HEK293 (cell line): ENCODE data around the gene PDE12.

Experiments
- BCL11A ChIP-seq: fragments of 450-650 bp; formaldehyde crosslinking; IDR thresholded peaks from 2 replicates; pipeline ENCODE4 v1.5.1; 2016; ENCODE audit warnings: low read depth, missing biosample characterization, missing genetic modification characterization
- BCL11B ChIP-seq: fragments of 450-650 bp; formaldehyde crosslinking; IDR thresholded peaks from 2 replicates; pipeline ENCODE4 v1.5.1; 2016; ENCODE audit warnings: low read depth, missing biosample characterization, missing genetic modification characterization
- GFI1B ChIP-seq: fragments of 450-650 bp; formaldehyde crosslinking; IDR thresholded peaks from 2 replicates; pipeline ENCODE4 v1.5.1; 2016; ENCODE audit warnings: missing biosample characterization, missing genetic modification characterization
- GLI2 ChIP-seq: fragments of 450-650 bp; formaldehyde crosslinking; IDR thresholded peaks from 2 replicates; pipeline ENCODE4; 2017; ENCODE audit warnings: missing biosample characterization, missing genetic modification characterization, low read depth, borderline replicate concordance
- HOXD13 ChIP-seq: sonication (generic); formaldehyde crosslinking; IDR thresholded peaks from 2 replicates; pipeline ENCODE4 v1.8.0; 2022; ENCODE audit warnings: missing genetic modification reagents, borderline replicate concordance
- KLF16 ChIP-seq: fragments of 450-650 bp; formaldehyde crosslinking; IDR thresholded peaks from 2 replicates; pipeline ENCODE4 v1.5.1; 2017; ENCODE audit warnings: missing biosample characterization, missing genetic modification characterization
- KLF8 ChIP-seq: fragments of 450-650 bp; formaldehyde crosslinking; IDR thresholded peaks from 2 replicates; pipeline ENCODE4 v1.5.1; 2016; ENCODE audit warnings: missing biosample characterization, missing genetic modification characterization
- KLF9 ChIP-seq: fragments of 450-650 bp; formaldehyde crosslinking; IDR thresholded peaks from 2 replicates; pipeline ENCODE4 v1.5.1; 2016; ENCODE audit warnings: missing biosample characterization, missing genetic modification characterization, low read depth
- MEIS1 ChIP-seq: sonication (generic); formaldehyde crosslinking; IDR thresholded peaks from 2 replicates; pipeline ENCODE4 v1.8.1; 2022; ENCODE audit warnings: missing genetic modification reagents, mild to moderate bottlenecking, borderline replicate concordance
- TRIM28 ChIP-seq: IDR thresholded peaks from 2 replicates; pipeline ENCODE4 v1.6.1; 2011; ENCODE audit warnings: low read length, control low read depth, borderline replicate concordance
- YY1 ChIP-seq: fragments of 450-650 bp; formaldehyde crosslinking; IDR thresholded peaks from 2 replicates; pipeline ENCODE4 v1.5.1; 2018; ENCODE audit warnings: missing biosample characterization, missing genetic modification characterization
- YY2 ChIP-seq: fragments of 450-650 bp; formaldehyde crosslinking; IDR thresholded peaks from 2 replicates; pipeline ENCODE4 v1.5.1; 2016; ENCODE audit warnings: missing biosample characterization, missing genetic modification characterization
- ZBTB17 ChIP-seq: fragments of 450-650 bp; formaldehyde crosslinking; IDR thresholded peaks from 2 replicates; pipeline ENCODE4 v1.5.1; 2016; ENCODE audit warnings: missing biosample characterization, missing genetic modification characterization
- ZBTB8A ChIP-seq: fragments of 450-650 bp; formaldehyde crosslinking; IDR thresholded peaks from 2 replicates; pipeline ENCODE4 v1.5.1; 2016; ENCODE audit warnings: missing biosample characterization, missing genetic modification characterization
- ZNF140 ChIP-seq: fragments of 450-650 bp; formaldehyde crosslinking; IDR thresholded peaks from 2 replicates; pipeline ENCODE4 v1.5.1; 2016; ENCODE audit warnings: missing biosample characterization, missing genetic modification characterization
- ZNF169 ChIP-seq: fragments of 450-650 bp; formaldehyde crosslinking; IDR thresholded peaks from 2 replicates; pipeline ENCODE4 v1.5.1; 2016; ENCODE audit warnings: missing biosample characterization, missing genetic modification characterization
- ZNF19 ChIP-seq: fragments of 450-650 bp; formaldehyde crosslinking; IDR thresholded peaks from 2 replicates; pipeline ENCODE4; 2016; ENCODE audit warnings: missing biosample characterization, missing genetic modification characterization, low read depth
- ZNF2 ChIP-seq: fragments of 450-650 bp; formaldehyde crosslinking; IDR thresholded peaks from 2 replicates; pipeline ENCODE4 v1.5.1; 2016; ENCODE audit warnings: missing biosample characterization, missing genetic modification characterization
- ZNF211 ChIP-seq: fragments of 450-650 bp; formaldehyde crosslinking; IDR thresholded peaks from 2 replicates; pipeline ENCODE4 v1.5.1; 2016; ENCODE audit warnings: low read depth, missing biosample characterization, missing genetic modification characterization
- ZNF214 ChIP-seq: fragments of 450-650 bp; formaldehyde crosslinking; IDR thresholded peaks from 2 replicates; pipeline ENCODE4 v1.5.1; 2017; ENCODE audit warnings: missing biosample characterization, mild to moderate bottlenecking, missing genetic modification characterization, borderline replicate concordance
- ZNF239 ChIP-seq: fragments of 450-650 bp; formaldehyde crosslinking; IDR thresholded peaks from 2 replicates; pipeline ENCODE4 v1.5.1; 2016; ENCODE audit warnings: missing biosample characterization, missing genetic modification characterization
- ZNF302 ChIP-seq: fragments of 450-650 bp; formaldehyde crosslinking; IDR thresholded peaks from 2 replicates; pipeline ENCODE4 v1.5.1; 2016; ENCODE audit warnings: missing biosample characterization, missing genetic modification characterization, low read depth
- ZNF324 ChIP-seq: fragments of 450-650 bp; formaldehyde crosslinking; IDR thresholded peaks from 2 replicates; pipeline ENCODE4 v1.5.1; 2016; ENCODE audit warnings: missing biosample characterization, missing genetic modification characterization
- ZNF394 ChIP-seq: fragments of 450-650 bp; formaldehyde crosslinking; IDR thresholded peaks from 2 replicates; pipeline ENCODE4 v1.5.1; 2016; ENCODE audit warnings: missing biosample characterization, missing genetic modification characterization, mild to moderate bottlenecking, moderate library complexity, borderline replicate concordance
- ZNF521 ChIP-seq: fragments of 450-650 bp; formaldehyde crosslinking; IDR thresholded peaks from 2 replicates; pipeline ENCODE4 v1.5.1; 2017; ENCODE audit warnings: missing biosample characterization, mild to moderate bottlenecking, missing genetic modification characterization
- ZNF560 ChIP-seq: fragments of 450-650 bp; formaldehyde crosslinking; IDR thresholded peaks from 2 replicates; pipeline ENCODE4 v1.5.1; 2017; ENCODE audit warnings: missing biosample characterization, missing genetic modification characterization, borderline replicate concordance
- ZNF561 ChIP-seq: fragments of 450-650 bp; IDR thresholded peaks from 2 replicates; pipeline ENCODE4 v1.5.1; 2018; ENCODE audit warnings: missing biosample characterization, missing genetic modification characterization, borderline replicate concordance
- ZNF701 ChIP-seq: fragments of 450-650 bp; formaldehyde crosslinking; IDR thresholded peaks from 2 replicates; pipeline ENCODE4 v1.5.1; 2016; ENCODE audit warnings: missing biosample characterization, missing genetic modification characterization
- ZNF768 ChIP-seq: fragments of 450-650 bp; formaldehyde crosslinking; IDR thresholded peaks from 2 replicates; pipeline ENCODE4 v1.5.1; 2018; ENCODE audit warnings: missing biosample characterization, mild to moderate bottlenecking, missing genetic modification characterization
- ZNF792 ChIP-seq: fragments of 450-650 bp; formaldehyde crosslinking; IDR thresholded peaks from 2 replicates; pipeline ENCODE4 v1.5.1; 2016; ENCODE audit warnings: missing biosample characterization, missing genetic modification characterization
- ZNF830 ChIP-seq: fragments of 450-650 bp; IDR thresholded peaks from 2 replicates; pipeline ENCODE4 v1.5.0; 2018; ENCODE audit warnings: missing biosample characterization, missing genetic modification characterization, low read depth, mild to moderate bottlenecking, moderate library complexity
- ZSCAN18 ChIP-seq: fragments of 450-650 bp; formaldehyde crosslinking; IDR thresholded peaks from 2 replicates; pipeline ENCODE4 v1.5.1; 2016; ENCODE audit warnings: missing biosample characterization, missing genetic modification characterization
- TF ChIP-seq, protein P1 (sequence below): fragments of 450-650 bp; formaldehyde crosslinking; IDR thresholded peaks from 2 replicates; pipeline ENCODE4 v1.5.1; 2016; ENCODE audit warnings: missing biosample characterization, missing genetic modification characterization
- TF ChIP-seq, protein P2 (sequence below): fragments of 450-650 bp; formaldehyde crosslinking; IDR thresholded peaks from 2 replicates; pipeline ENCODE4 v1.5.1; 2017; ENCODE audit warnings: missing biosample characterization, missing genetic modification characterization
- TF ChIP-seq, protein P3 (sequence below): fragments of 450-650 bp; formaldehyde crosslinking; IDR thresholded peaks from 2 replicates; pipeline ENCODE4 v1.5.1; 2016; ENCODE audit warnings: missing biosample characterization, missing genetic modification characterization

PDE12 gene

GRCh38 chr3:57555738-57556458, at the start of gene PDE12 (continued):
- TF ChIP-seq KLF9 (tag by site-specific recombination) (peak; percentile 69), ZNF2 (tag by site-specific recombination) (peak; percentile 79; the same call in 1 of the 2 replicates), ZNF394 (peak; percentile 87), ZSCAN18 (tag by site-specific recombination) (0 out of 2 replicates have a peak, but pooled peaks have one; percentile 47), ZNF560 (tag by site-specific recombination) (no peak), BCL11A (tag by site-specific recombination) (peak; percentile 94), ZBTB17 (tag by site-specific recombination) (peak; percentile 81), GLI2 (tag by site-specific recombination) (no peak), ZNF701 (tag by site-specific recombination) (no peak), ZNF239 (tag by site-specific recombination) (no peak), YY2 (peak; percentile 84), YY1 (tag by site-specific recombination) (peak; percentile 61), GFI1B (tag by site-specific recombination) (no peak), HOXD13 (CRISPR knock-in tag) (no peak), ZBTB8A (tag by site-specific recombination) (peak; percentile 72), ZNF792 (no peak), ZNF324 (tag by site-specific recombination) (peak; percentile 97), TRIM28 (peak; percentile 29; the same call in 1 of the 2 replicates), ZNF830 (no peak), MEIS1 (CRISPR knock-in tag) (no peak), ZNF140 (tag by site-specific recombination) (no peak), ZNF169 (tag by site-specific recombination) (no peak), BCL11B (tag by site-specific recombination) (peak; percentile 98), ZNF19 (tag by site-specific recombination) (no peak), ZNF302 (tag by site-specific recombination) (no peak), ZNF211 (no peak), KLF8 (tag by site-specific recombination) (peak; percentile 91), ZNF561 (tag by site-specific recombination) (peak; percentile 97), ZNF521 (tag by site-specific recombination) (no peak), ZNF768 (tag by site-specific recombination) (no peak), KLF16 (peak; percentile 78), ZNF214 (no peak)
- TF ChIP-seq, protein P1, sequence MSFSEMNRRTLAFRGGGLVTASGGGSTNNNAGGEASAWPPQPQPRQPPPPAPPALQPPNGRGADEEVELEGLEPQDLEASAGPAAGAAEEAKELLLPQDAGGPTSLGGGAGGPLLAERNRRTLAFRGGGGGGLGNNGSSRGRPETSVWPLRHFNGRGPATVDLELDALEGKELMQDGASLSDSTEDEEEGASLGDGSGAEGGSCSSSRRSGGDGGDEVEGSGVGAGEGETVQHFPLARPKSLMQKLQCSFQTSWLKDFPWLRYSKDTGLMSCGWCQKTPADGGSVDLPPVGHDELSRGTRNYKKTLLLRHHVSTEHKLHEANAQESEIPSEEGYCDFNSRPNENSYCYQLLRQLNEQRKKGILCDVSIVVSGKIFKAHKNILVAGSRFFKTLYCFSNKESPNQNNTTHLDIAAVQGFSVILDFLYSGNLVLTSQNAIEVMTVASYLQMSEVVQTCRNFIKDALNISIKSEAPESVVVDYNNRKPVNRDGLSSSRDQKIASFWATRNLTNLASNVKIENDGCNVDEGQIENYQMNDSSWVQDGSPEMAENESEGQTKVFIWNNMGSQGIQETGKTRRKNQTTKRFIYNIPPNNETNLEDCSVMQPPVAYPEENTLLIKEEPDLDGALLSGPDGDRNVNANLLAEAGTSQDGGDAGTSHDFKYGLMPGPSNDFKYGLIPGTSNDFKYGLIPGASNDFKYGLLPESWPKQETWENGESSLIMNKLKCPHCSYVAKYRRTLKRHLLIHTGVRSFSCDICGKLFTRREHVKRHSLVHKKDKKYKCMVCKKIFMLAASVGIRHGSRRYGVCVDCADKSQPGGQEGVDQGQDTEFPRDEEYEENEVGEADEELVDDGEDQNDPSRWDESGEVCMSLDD (tag by site-specific recombination), result no peak
- TF ChIP-seq, protein P2, sequence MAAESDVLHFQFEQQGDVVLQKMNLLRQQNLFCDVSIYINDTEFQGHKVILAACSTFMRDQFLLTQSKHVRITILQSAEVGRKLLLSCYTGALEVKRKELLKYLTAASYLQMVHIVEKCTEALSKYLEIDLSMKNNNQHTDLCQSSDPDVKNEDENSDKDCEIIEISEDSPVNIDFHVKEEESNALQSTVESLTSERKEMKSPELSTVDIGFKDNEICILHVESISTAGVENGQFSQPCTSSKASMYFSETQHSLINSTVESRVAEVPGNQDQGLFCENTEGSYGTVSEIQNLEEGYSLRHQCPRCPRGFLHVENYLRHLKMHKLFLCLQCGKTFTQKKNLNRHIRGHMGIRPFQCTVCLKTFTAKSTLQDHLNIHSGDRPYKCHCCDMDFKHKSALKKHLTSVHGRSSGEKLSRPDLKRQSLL (tag by site-specific recombination), result no peak
- TF ChIP-seq, protein P3, sequence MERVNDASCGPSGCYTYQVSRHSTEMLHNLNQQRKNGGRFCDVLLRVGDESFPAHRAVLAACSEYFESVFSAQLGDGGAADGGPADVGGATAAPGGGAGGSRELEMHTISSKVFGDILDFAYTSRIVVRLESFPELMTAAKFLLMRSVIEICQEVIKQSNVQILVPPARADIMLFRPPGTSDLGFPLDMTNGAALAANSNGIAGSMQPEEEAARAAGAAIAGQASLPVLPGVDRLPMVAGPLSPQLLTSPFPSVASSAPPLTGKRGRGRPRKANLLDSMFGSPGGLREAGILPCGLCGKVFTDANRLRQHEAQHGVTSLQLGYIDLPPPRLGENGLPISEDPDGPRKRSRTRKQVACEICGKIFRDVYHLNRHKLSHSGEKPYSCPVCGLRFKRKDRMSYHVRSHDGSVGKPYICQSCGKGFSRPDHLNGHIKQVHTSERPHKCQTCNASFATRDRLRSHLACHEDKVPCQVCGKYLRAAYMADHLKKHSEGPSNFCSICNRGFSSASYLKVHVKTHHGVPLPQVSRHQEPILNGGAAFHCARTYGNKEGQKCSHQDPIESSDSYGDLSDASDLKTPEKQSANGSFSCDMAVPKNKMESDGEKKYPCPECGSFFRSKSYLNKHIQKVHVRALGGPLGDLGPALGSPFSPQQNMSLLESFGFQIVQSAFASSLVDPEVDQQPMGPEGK (tag by site-specific recombination), result peak; percentile 68
